ENCODE results near the gene FOXA3. TPM values are rescaled to one million over a fixed set of nuclear protein-coding genes. Genes with fewer than 3 reads are reported as not detected.

FOXA3 gene
- total RNA-seq, 4 donors from 2014 or later, result not detected

DNA sequence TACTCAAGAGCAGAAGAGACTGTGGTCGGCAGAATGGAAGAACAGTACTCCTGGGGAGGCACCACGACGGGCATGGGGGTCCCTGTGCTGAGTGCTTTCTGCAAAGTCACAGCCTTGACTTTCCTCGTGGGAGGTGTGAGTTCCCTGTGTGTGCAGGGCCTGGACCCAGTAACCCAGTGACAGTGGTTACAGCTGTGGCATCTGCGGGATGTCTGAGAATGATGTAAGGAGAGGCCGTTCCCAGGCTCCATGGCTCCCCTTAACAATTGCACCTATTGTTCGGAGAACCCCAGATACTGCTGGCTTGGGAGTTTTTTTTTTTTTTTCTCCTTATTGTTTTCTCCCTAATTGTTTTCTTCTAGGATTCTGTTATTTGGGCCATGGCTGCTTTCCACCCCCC lies 55.6 kb downstream of the FOXA3 start:
- no peak overlapping the region for H3K4me3 ChIP-seq
- no peaks in the 10 kb centered on the region for H3K9me3 ChIP-seq
- H3K27me3 ChIP-seq, result peaks cover 4 to 5% (median 4%) of the 10 kb centered on the region in 3 donors
- H3K27ac ChIP-seq, result no peak overlapping the region
- H3K36me3 ChIP-seq, result no peaks in the 10 kb centered on the region
- in situ Hi-C loops (cut with MboI; ENCODE audit: low sequenced_read_pairs in 4 of 4) (no loop called here), intact Hi-C loops (cut with DNase I; ENCODE audit: low total_unique reads) (no loop called here)
- no peak for DNase-seq
- TF ChIP-seq POLR2A (IDR thresholded peaks at IDR 0.05), result no peak
- TF ChIP-seq, protein P1, sequence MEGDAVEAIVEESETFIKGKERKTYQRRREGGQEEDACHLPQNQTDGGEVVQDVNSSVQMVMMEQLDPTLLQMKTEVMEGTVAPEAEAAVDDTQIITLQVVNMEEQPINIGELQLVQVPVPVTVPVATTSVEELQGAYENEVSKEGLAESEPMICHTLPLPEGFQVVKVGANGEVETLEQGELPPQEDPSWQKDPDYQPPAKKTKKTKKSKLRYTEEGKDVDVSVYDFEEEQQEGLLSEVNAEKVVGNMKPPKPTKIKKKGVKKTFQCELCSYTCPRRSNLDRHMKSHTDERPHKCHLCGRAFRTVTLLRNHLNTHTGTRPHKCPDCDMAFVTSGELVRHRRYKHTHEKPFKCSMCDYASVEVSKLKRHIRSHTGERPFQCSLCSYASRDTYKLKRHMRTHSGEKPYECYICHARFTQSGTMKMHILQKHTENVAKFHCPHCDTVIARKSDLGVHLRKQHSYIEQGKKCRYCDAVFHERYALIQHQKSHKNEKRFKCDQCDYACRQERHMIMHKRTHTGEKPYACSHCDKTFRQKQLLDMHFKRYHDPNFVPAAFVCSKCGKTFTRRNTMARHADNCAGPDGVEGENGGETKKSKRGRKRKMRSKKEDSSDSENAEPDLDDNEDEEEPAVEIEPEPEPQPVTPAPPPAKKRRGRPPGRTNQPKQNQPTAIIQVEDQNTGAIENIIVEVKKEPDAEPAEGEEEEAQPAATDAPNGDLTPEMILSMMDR (IDR thresholded peaks at IDR 0.05 in 4 of 5, conservative IDR thresholded peaks at IDR 0.05 in 1 of 5), result no peak
- ATAC-seq, result no peak
- H3K4me1 ChIP-seq, result no peaks in the 10 kb centered on the region

DNA sequence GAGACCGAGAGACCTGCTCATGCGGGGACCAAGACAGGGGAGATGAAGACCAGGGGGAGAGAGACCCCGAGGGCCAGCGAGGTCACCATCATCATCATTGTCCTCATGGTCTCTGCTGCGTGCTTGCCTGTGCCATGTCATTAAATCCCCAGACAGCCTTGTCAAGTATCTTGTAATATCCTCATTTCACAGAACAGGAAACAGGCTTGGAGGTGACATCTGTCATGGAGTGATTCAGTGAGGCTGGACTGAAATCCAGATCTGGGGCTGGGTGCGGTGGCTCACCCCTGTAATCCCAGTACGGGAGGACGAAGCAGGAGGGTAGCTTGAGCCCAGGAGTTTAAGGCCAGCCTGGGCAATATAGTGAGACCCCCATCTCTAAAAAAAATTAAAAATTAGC lies 56.3 kb downstream of the FOXA3 start:
- Histone ChIP-seq H3K4me3 (no peak overlapping the region), H3K9me3 (no peaks in the 10 kb centered on the region), H3K27ac (no peak overlapping the region), H3K4me1 (no peaks in the 10 kb centered on the region), H3K27me3 (peaks cover 4 to 5% (median 4%) of the 10 kb centered on the region in 3 donors), H3K36me3 (no peaks in the 10 kb centered on the region)
- in situ Hi-C loops (cut with MboI; ENCODE audit: low sequenced_read_pairs in 4 of 4) (no loop called here), intact Hi-C loops (cut with DNase I; ENCODE audit: low total_unique reads) (no loop called here)
- no peak for ATAC-seq
- no peak for DNase-seq
- no peak for TF ChIP-seq POLR2A (IDR thresholded peaks at IDR 0.05)
- TF ChIP-seq, protein P1 (IDR thresholded peaks at IDR 0.05 in 4 of 5, conservative IDR thresholded peaks at IDR 0.05 in 1 of 5), result no peak

DNA sequence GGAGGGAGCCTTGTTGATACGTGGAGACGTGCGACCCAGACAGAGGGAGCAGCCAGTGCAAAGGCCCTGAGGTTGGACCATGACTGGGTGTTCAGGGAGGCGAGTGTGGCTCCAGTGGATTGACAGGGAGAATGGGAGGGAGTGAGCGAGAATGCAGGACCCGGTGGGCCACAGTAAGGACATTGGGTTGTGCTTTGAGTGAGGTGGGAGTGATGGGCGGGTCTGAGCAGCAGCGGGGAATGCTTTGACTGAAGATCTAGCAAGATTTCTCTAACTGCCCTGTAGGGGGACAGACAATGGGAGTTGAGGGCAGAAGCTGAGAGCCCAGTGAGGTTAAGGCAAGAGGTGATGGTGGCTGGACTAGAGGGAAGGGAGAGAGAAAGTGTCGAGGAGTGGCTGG lies 58.2 kb downstream of the FOXA3 start:
- no peak overlapping the region for H3K27ac ChIP-seq
- H3K4me3 ChIP-seq, result no peak overlapping the region
- ATAC-seq, result no peak
- TF ChIP-seq POLR2A (IDR thresholded peaks at IDR 0.05), result no peak
- TF ChIP-seq, protein P1 (IDR thresholded peaks at IDR 0.05 in 4 of 5, conservative IDR thresholded peaks at IDR 0.05 in 1 of 5), result no peak
- peaks cover 0 to 5% (median 4%) of the 10 kb centered on the region in 3 donors for H3K27me3 ChIP-seq
- no peaks in the 10 kb centered on the region for H3K4me1 ChIP-seq
- in situ Hi-C loops (cut with MboI; ENCODE audit: low sequenced_read_pairs in 4 of 4), result no loop called here
- DNase-seq, result no peak
- H3K36me3 ChIP-seq, result no peaks in the 10 kb centered on the region
- no peaks in the 10 kb centered on the region for H3K9me3 ChIP-seq
- intact Hi-C loops (cut with DNase I; ENCODE audit: low total_unique reads), result no loop called here

Other genes with a start within 250 kb of the FOXA3 start
- gene EML2, start 224.9 kb upstream of the FOXA3 start, total RNA-seq, result 1 to 10 TPM; 3.0 to 6.7 (median 4.8) TPM
- not detected for gene GIPR, start 196.1 kb upstream of the FOXA3 start, total RNA-seq
- 100 to 1,000 TPM; 136 to 167 (median 144) TPM for gene SNRPD2, start 172.4 kb upstream of the FOXA3 start, total RNA-seq
- gene QPCTL, start 171.7 kb upstream of the FOXA3 start, total RNA-seq, result 1 to 10 TPM in 2 of 4 donors, under 1 TPM in 2; 0.80 to 1.4 (median 0.97) TPM
- gene FBXO46, start 133.4 kb upstream of the FOXA3 start, total RNA-seq, result 10 to 100 TPM in 1 of 4 donors, 1 to 10 TPM in 3; 6.6 to 14.3 (median 8.7) TPM
- not detected for gene MEIOSIN, start 130.9 kb upstream of the FOXA3 start, total RNA-seq
- gene SIX5, start 95.1 kb upstream of the FOXA3 start, total RNA-seq, result 10 to 100 TPM in 2 of 4 donors, 1 to 10 TPM in 2; 8.2 to 12.2 (median 10.1) TPM
- 100 to 1,000 TPM in 2 of 4 donors, 10 to 100 TPM in 2; 93.0 to 196 (median 116) TPM for gene DMPK, start 81.8 kb upstream of the FOXA3 start, total RNA-seq
- gene DMWD, start 71.5 kb upstream of the FOXA3 start, total RNA-seq, result 100 to 1,000 TPM in 1 of 4 donors, 10 to 100 TPM in 3; 38.6 to 111 (median 56.4) TPM
- gene RSPH6A, start 49.0 kb upstream of the FOXA3 start, total RNA-seq, result not detected
- gene SYMPK, start 1.2 kb upstream of the FOXA3 start, total RNA-seq, result 10 to 100 TPM; 14.1 to 64.6 (median 34.9) TPM
- 10 to 100 TPM; 17.1 to 40.6 (median 28.6) TPM for gene IRF2BP1, start 21.8 kb downstream of the FOXA3 start, total RNA-seq
- 10 to 100 TPM in 1 of 4 donors, 1 to 10 TPM in 3; 5.9 to 12.4 (median 6.3) TPM for gene MYPOP, start 38.3 kb downstream of the FOXA3 start, total RNA-seq
- gene NANOS2, start 50.5 kb downstream of the FOXA3 start, total RNA-seq, result not detected
- 1 to 10 TPM in 1 of 4 donors, under 1 TPM in 3; 0.44 to 1.1 (median 0.49) TPM for gene NOVA2, start 109.5 kb downstream of the FOXA3 start, total RNA-seq
- 1 to 10 TPM; 2.3 to 4.9 (median 3.4) TPM for gene CCDC61, start 131.1 kb downstream of the FOXA3 start, total RNA-seq
- not detected for gene PGLYRP1, start 158.7 kb downstream of the FOXA3 start, total RNA-seq
- gene IGFL4, start 176.7 kb downstream of the FOXA3 start, total RNA-seq, result not detected